Right lobe of liver (tissue), 4 donors: ENCODE data around the gene ISYNA1.

Experiments used
- POLR2A ChIP-seq: fragments of 450-650 bp; IDR thresholded peaks from one replicate; pipeline ENCODE4 v1.6.1; 2017; ENCODE audit warnings: antibody characterized with exemption, mild to moderate bottlenecking
- TF ChIP-seq, protein P1 (sequence below), 4 donors: fragments of 200-600 bp in 3 of 4; fragments of 450-650 bp in 1 of 4; IDR thresholded peaks; one replicate each; pipeline versions ENCODE4 v1.5.1 to v1.8.0; 2016 to 2022; ENCODE audit warnings: antibody characterized with exemption in 4 of 4, mild to moderate bottlenecking in 2 of 4
- donor health status: DM: no; HTN: no; CAD: no.
- donor health status: DM: no; HTN: no; CAD: no.
- donor health status: DM: no; HTN: yes; CAD: no.

DNA sequence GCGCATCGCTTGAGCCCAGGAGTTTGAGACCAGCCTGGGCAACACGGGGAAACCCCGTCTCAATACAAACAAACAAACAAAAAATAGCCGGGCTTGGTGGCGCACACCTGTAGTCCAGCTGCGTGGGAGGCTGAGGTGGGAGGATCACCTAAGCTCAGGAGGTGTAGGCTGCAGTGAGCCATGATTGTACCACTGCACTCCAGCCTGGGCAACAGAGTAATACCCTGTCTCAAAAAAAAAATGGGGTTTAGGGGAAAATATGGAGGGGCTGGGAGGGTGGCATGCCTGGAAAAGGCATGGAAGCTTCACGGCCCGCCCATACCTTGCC, 1.9 kb upstream of the ISYNA1 start:
- TF ChIP-seq POLR2A = no peak
- TF ChIP-seq, protein P1, sequence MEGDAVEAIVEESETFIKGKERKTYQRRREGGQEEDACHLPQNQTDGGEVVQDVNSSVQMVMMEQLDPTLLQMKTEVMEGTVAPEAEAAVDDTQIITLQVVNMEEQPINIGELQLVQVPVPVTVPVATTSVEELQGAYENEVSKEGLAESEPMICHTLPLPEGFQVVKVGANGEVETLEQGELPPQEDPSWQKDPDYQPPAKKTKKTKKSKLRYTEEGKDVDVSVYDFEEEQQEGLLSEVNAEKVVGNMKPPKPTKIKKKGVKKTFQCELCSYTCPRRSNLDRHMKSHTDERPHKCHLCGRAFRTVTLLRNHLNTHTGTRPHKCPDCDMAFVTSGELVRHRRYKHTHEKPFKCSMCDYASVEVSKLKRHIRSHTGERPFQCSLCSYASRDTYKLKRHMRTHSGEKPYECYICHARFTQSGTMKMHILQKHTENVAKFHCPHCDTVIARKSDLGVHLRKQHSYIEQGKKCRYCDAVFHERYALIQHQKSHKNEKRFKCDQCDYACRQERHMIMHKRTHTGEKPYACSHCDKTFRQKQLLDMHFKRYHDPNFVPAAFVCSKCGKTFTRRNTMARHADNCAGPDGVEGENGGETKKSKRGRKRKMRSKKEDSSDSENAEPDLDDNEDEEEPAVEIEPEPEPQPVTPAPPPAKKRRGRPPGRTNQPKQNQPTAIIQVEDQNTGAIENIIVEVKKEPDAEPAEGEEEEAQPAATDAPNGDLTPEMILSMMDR (IDR thresholded peaks at IDR 0.05) = no peak
